HCT116 (cell line): ENCODE measurements around the gene PTPN1. TPM values are rescaled to one million over a fixed set of nuclear protein-coding genes. Genes with fewer than 3 reads are reported as not detected.

Experiments used
- ATAC-seq: fragments of 200-7000 bp; cut with Tn5 transposase; 2 replicates; pipeline ENCODE4 v1.9.1; 2020; ENCODE audit warnings: mild to moderate bottlenecking, moderate library complexity
- BruUV-seq: library from RNA; stranded (reverse); fragments of 400-500 nt; replicated peaks from 2 replicates; lab custom pipeline; 2021; lab: Mats Ljungman, UMichigan
- CTCF ChIA-PET: fragments of 300-600 bp; sonication (Branson Sonifier 250); formaldehyde crosslinking; loops from one replicate; lab custom pipeline; 2021; ENCODE audit warnings: antibody characterized with exemption; lab: Charles Lee
- POLR2A ChIA-PET: fragments of 300-600, 350-600 bp; sonication (Branson Sonifier 250); formaldehyde crosslinking; loops from one replicate; lab custom pipeline; 2021; ENCODE audit warnings: antibody characterized with exemption; lab: Charles Lee
- RAD21 ChIA-PET, 2 experiments: fragments of 300-600 bp; sonication (Branson Sonifier 250); formaldehyde crosslinking; loops; one replicate each; lab custom pipeline; 2023; ENCODE audit warnings: low total read pairs in 2 of 2; ENCODE audit not compliant: uncharacterized antibody in 2 of 2, unreplicated experiment in 2 of 2, low non-redundant PET in 1 of 2; lab: Charles Lee
- DNase-seq: peaks from one replicate; pipeline ENCODE4 v3.0.0-alpha.2; 2010; ENCODE audit warnings: low read depth, low spot score
- H2AFZ ChIP-seq: fragments of 200-600 bp; shearing (Covaris generic), sonication (generic); 2 replicates; pipeline ENCODE4 v1.6.1; 2017; ENCODE audit warnings: low read depth, mixed run types, mixed read lengths, antibody characterized with exemption, low read length; ENCODE audit not compliant: poor library complexity, severe bottlenecking
- H3K27ac ChIP-seq: 2 replicates; pipeline ENCODE4 v1.5.1; 2012; ENCODE audit warnings: low read depth, low read length
- H3K27me3 ChIP-seq: fragments of 200-600 bp; sonication (generic); 2 replicates; pipeline ENCODE4 v1.6.1; 2016; ENCODE audit warnings: mixed run types, low read length, mixed read lengths; ENCODE audit not compliant: insufficient read depth
- H3K36me3 ChIP-seq, 2 experiments: fragments of 200-500 bp in 1 of 2; fragments of 200-600 bp in 1 of 2; sonication (Bioruptor generic) in 1 of 2; sonication (generic) in 1 of 2; 2 replicates each; pipeline versions ENCODE4 v1.5.1 to v1.6.1; 2014 to 2016; ENCODE audit warnings: low read length in 2 of 2, inconsistent platforms in 1 of 2, mixed read lengths in 1 of 2, mixed run types in 1 of 2; ENCODE audit not compliant: insufficient read depth in 2 of 2, control insufficient read depth in 1 of 2
- H3K4me1 ChIP-seq, 2 experiments: fragments of 200-600 bp in 1 of 2; sonication (generic) in 1 of 2; 2 replicates each; pipeline versions ENCODE4 v1.5.1 to v1.6.1; 2012 to 2017; ENCODE audit warnings: low read length in 2 of 2, inconsistent platforms in 1 of 2, mild to moderate bottlenecking in 1 of 2, mixed read lengths in 1 of 2, mixed run types in 1 of 2, moderate library complexity in 1 of 2; ENCODE audit not compliant: insufficient read depth in 2 of 2, control insufficient read depth in 1 of 2
- H3K4me2 ChIP-seq: fragments of 200-600 bp; sonication (generic); 2 replicates; pipeline ENCODE4 v1.6.1; 2017; ENCODE audit warnings: mixed run types, low read length, mixed read lengths
- H3K4me3 ChIP-seq, 2 experiments: fragments of 200-600 bp in 1 of 2; sonication (generic) in 1 of 2; replicated peaks in 1 of 2; 2 replicates each; pipeline ENCODE4 v1.5.1; 2011 to 2016; ENCODE audit warnings: low read length in 2 of 2, control low read depth in 1 of 2, low read depth in 1 of 2, mild to moderate bottlenecking in 1 of 2, mixed read lengths in 1 of 2, mixed run types in 1 of 2
- H3K79me2 ChIP-seq: fragments of 200-600 bp; sonication (generic); 2 replicates; pipeline ENCODE4 v1.6.1; 2017; ENCODE audit warnings: mild to moderate bottlenecking, mixed run types, low read length, moderate library complexity, mixed read lengths; ENCODE audit not compliant: insufficient read depth
- H3K9ac ChIP-seq: fragments of 200-600 bp; sonication (generic); 2 replicates; pipeline ENCODE4 v1.6.1; 2016; ENCODE audit warnings: low read length, mixed read lengths
- H3K9me2 ChIP-seq: fragments of 200-600 bp; sonication (generic), shearing (Covaris generic); 2 replicates; pipeline ENCODE4 v1.6.1; 2017; ENCODE audit warnings: mixed run types, mild to moderate bottlenecking, moderate library complexity; ENCODE audit not compliant: insufficient read depth
- H3K9me3 ChIP-seq, 2 experiments: fragments of 200-500 bp in 1 of 2; fragments of 200-600 bp in 1 of 2; sonication (Bioruptor generic) in 1 of 2; sonication (generic) in 1 of 2; 2 replicates each; pipeline ENCODE4 v1.6.1; 2014 to 2017; ENCODE audit warnings: low read length in 2 of 2, mixed read lengths in 2 of 2, inconsistent platforms in 1 of 2, low read depth in 1 of 2, mild to moderate bottlenecking in 1 of 2, mixed run types in 1 of 2, moderate library complexity in 1 of 2; ENCODE audit not compliant: control insufficient read depth in 1 of 2, insufficient read depth in 1 of 2
- H4K20me1 ChIP-seq: fragments of 200-600 bp; sonication (generic), shearing (Covaris generic); 2 replicates; pipeline ENCODE4 v1.6.1; 2017; ENCODE audit warnings: mixed run types, mild to moderate bottlenecking, moderate library complexity; ENCODE audit not compliant: insufficient read depth
- CBX3 ChIP-seq: IDR thresholded peaks from 2 replicates; pipeline ENCODE4 v1.6.1; 2012; ENCODE audit warnings: low read depth
- CEBPB ChIP-seq: IDR thresholded peaks from 2 replicates; pipeline ENCODE4 v1.6.1; 2012; ENCODE audit warnings: low read depth
- EGR1 ChIP-seq: IDR thresholded peaks from 2 replicates; pipeline ENCODE4 v1.6.1; 2012; ENCODE audit warnings: low read depth
- ELF1 ChIP-seq: IDR thresholded peaks from 2 replicates; pipeline ENCODE4 v1.6.1; 2012; ENCODE audit warnings: low read depth, borderline replicate concordance
- EZH2 ChIP-seq: fragments of 200-600 bp; sonication (generic); IDR thresholded peaks from 2 replicates; pipeline ENCODE4 v1.6.1; 2017; ENCODE audit warnings: antibody characterized with exemption, mixed run types
- EZH2phosphoT487 ChIP-seq: fragments of 200-600 bp; IDR thresholded peaks from 2 replicates; pipeline ENCODE4 v1.6.1; 2018; ENCODE audit warnings: antibody characterized with exemption, borderline replicate concordance
- FOSL1 ChIP-seq: IDR thresholded peaks from 2 replicates; pipeline ENCODE4 v1.6.1; 2012; ENCODE audit warnings: low read depth
- JUND ChIP-seq: IDR thresholded peaks from 2 replicates; pipeline ENCODE4 v1.6.1; 2012
- POLR2A ChIP-seq: IDR thresholded peaks from 2 replicates; pipeline ENCODE4 v1.7.0; 2011; ENCODE audit warnings: borderline replicate concordance; ENCODE audit not compliant: insufficient read depth, insufficient read length; ENCODE audit errors: extremely low read depth
- POLR2AphosphoS5 ChIP-seq: IDR thresholded peaks from 2 replicates; pipeline ENCODE4 v1.6.1; 2011; ENCODE audit warnings: mild to moderate bottlenecking, low read depth, low read length, moderate library complexity
- RAD21 ChIP-seq: IDR thresholded peaks from 2 replicates; pipeline ENCODE4 v1.6.1; 2012; ENCODE audit warnings: low read depth, mild to moderate bottlenecking
- SIN3A ChIP-seq: IDR thresholded peaks from 2 replicates; pipeline ENCODE4 v1.6.1; 2012; ENCODE audit warnings: low read depth
- SRF ChIP-seq: IDR thresholded peaks from 2 replicates; pipeline ENCODE4 v1.6.1; 2012; ENCODE audit warnings: low read depth
- TCF7L2 ChIP-seq: IDR thresholded peaks from 2 replicates; pipeline ENCODE4 v1.7.0; 2011; ENCODE audit warnings: borderline replicate concordance, inconsistent platforms; ENCODE audit not compliant: insufficient read depth, insufficient read length; ENCODE audit errors: extremely low read depth
- YY1 ChIP-seq: IDR thresholded peaks from 2 replicates; pipeline ENCODE4 v1.6.1; 2011; ENCODE audit warnings: low read length, low read depth, moderate library complexity, mild to moderate bottlenecking; ENCODE audit not compliant: insufficient replicate concordance; ENCODE audit errors: extremely low read depth
- ZNF274 ChIP-seq: fragments of 200-500 bp; sonication (Bioruptor generic); IDR thresholded peaks from 2 replicates; pipeline ENCODE4 v1.6.1; 2014; ENCODE audit warnings: mild to moderate bottlenecking, low read depth, low read length, inconsistent platforms
- intact Hi-C: fragments of 100-400 bp; cut with micrococcal nuclease; formaldehyde crosslinking; loops from 2 replicates; pipeline ENCODE4 v1.10.0; 2022
- total RNA-seq: library from RNA; stranded (reverse); gene quantifications from one replicate; pipeline ENCODE4 v1.2.1, GENCODE V29; 2021; ENCODE audit not compliant: unreplicated experiment
- TF ChIP-seq, protein P1 (sequence below): IDR thresholded peaks from 2 replicates; pipeline ENCODE4 v1.6.1; 2011; ENCODE audit warnings: mild to moderate bottlenecking, low read length, moderate library complexity; ENCODE audit not compliant: insufficient replicate concordance; ENCODE audit errors: extremely low read depth
- TF ChIP-seq, protein P2 (sequence below): IDR thresholded peaks from 2 replicates; pipeline ENCODE4 v1.6.1; 2012
- TF ChIP-seq, protein P3 (sequence below): IDR thresholded peaks from 2 replicates; pipeline ENCODE4 v1.6.1; 2012

The PTPN1 gene
- total RNA-seq, 1 experiment from 2014 or later: 47.5 TPM

GRCh38 chr20:50578061-50578777, 68.0 kb downstream of the PTPN1 start:
- H3K36me3 ChIP-seq: peaks cover 36 to 73% of the 10 kb centered on the region in 2 experiments

More at GRCh38 chr20:50578061-50578777, 68.0 kb downstream of the PTPN1 start:
- TF ChIP-seq POLR2AphosphoS5 (no peak), YY1 (no peak), CBX3 (no peak), ZNF274 (no peak), EZH2phosphoT487 (no peak), SIN3A (no peak), POLR2A (no peak), TCF7L2 (no peak), EGR1 (no peak), ELF1 (no peak), JUND (no peak), RAD21 (no peak), SRF (no peak), EZH2 (no peak), FOSL1 (no peak), CEBPB (no peak)
- TF ChIP-seq, protein P1, sequence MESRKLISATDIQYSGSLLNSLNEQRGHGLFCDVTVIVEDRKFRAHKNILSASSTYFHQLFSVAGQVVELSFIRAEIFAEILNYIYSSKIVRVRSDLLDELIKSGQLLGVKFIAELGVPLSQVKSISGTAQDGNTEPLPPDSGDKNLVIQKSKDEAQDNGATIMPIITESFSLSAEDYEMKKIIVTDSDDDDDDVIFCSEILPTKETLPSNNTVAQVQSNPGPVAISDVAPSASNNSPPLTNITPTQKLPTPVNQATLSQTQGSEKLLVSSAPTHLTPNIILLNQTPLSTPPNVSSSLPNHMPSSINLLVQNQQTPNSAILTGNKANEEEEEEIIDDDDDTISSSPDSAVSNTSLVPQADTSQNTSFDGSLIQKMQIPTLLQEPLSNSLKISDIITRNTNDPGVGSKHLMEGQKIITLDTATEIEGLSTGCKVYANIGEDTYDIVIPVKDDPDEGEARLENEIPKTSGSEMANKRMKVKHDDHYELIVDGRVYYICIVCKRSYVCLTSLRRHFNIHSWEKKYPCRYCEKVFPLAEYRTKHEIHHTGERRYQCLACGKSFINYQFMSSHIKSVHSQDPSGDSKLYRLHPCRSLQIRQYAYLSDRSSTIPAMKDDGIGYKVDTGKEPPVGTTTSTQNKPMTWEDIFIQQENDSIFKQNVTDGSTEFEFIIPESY: no peak
- TF ChIP-seq, protein P2, sequence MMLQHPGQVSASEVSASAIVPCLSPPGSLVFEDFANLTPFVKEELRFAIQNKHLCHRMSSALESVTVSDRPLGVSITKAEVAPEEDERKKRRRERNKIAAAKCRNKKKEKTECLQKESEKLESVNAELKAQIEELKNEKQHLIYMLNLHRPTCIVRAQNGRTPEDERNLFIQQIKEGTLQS: no peak
- TF ChIP-seq, protein P3, sequence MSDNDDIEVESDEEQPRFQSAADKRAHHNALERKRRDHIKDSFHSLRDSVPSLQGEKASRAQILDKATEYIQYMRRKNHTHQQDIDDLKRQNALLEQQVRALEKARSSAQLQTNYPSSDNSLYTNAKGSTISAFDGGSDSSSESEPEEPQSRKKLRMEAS: no peak
- Histone ChIP-seq H3K4me1 (peaks cover 6 to 8% of the 10 kb centered on the region in 2 experiments; a peak in 2 of 4 replicates), H3K9ac (no peak overlapping the region), H3K4me3 (no peak overlapping the region), H2AFZ (no peak overlapping the region), H3K9me3 (no peaks in the 10 kb centered on the region), H3K27ac (no peak overlapping the region), H3K4me2 (no peak overlapping the region), H4K20me1 (no peaks in the 10 kb centered on the region), H3K9me2 (no peaks in the 10 kb centered on the region), H3K79me2 (peaks cover 19% of the 10 kb centered on the region; the same call in 1 of the 2 replicates), H3K27me3 (no peaks in the 10 kb centered on the region)
- intact Hi-C loops: loop anchor here (5.0 to 10.0 kb wide), 3 partner anchors 101 to 603 kb away; no protein-coding TSS in a partner anchor
- CTCF ChIA-PET: interaction anchor here (1.5 to 2.4 kb wide), 2 partner anchors 391 to 392 kb away, joined by 3 to 7 read pairs; no protein-coding TSS in a partner anchor
- RAD21 ChIA-PET: no interaction called here
- no peak for ATAC-seq
- POLR2A ChIA-PET: no interaction called here
- BruUV-seq: no TSS peak
- DNase-seq: no peak
